AG04449 (cell line): ENCODE measurements around the gene ABHD17B.

Experiments used
- CTCF ChIA-PET: fragments of 350-600 bp; formaldehyde crosslinking; extraction: SDS; loops from one replicate; lab custom pipeline; 2021; ENCODE audit warnings: antibody characterized with exemption; lab: Yijun Ruan, JAX
- POLR2A ChIA-PET: fragments of 400-600, 350-600 bp; formaldehyde crosslinking; extraction: SDS; loops from one replicate; lab custom pipeline; 2020; ENCODE audit warnings: antibody characterized with exemption, inconsistent platforms; lab: Yijun Ruan, JAX
- DNase-seq: peaks from one replicate; pipeline ENCODE4 v3.0.0-alpha.2; 2010; ENCODE audit warnings: low read depth, low spot score
- H3K4me3 ChIP-seq: 2 replicates; pipeline ENCODE4 v1.5.1; 2011; ENCODE audit warnings: low read depth, mild to moderate bottlenecking, control low read depth, low read length
- CTCF ChIP-seq: IDR thresholded peaks from one replicate; pipeline ENCODE4 v1.5.1; 2011; ENCODE audit warnings: mild to moderate bottlenecking, moderate library complexity, low read length, control low read depth, inconsistent platforms; ENCODE audit not compliant: insufficient read depth; ENCODE audit errors: missing control alignments

Gene ABHD17B

DNA sequence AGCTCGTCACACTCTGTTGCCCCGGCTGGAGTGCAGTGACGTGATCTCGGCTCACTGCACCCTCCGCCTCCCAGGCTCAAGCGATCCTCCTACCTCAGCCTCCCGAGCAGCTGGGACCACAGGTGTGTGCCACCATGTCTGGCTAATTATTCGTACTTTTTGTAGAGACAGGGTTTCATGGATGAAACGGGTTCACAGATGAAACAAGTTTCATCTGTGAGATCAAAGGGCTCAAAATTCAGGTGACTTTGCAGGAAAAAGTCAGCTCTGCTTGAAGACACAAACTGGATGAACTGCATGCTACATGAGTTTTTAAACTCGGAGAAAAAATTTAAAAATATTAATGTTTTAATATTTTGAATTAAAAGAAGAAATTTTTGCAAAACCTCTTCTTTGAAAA, 24.5 kb downstream of the ABHD17B start:
- no peak for TF ChIP-seq CTCF
- CTCF ChIA-PET: interaction anchor here (1.2 kb wide), 1 partner anchor 10 kb away, joined by 4 read pairs; no protein-coding TSS in a partner anchor
- no peak for DNase-seq
- H3K4me3 ChIP-seq: no peak overlapping the region
- POLR2A ChIA-PET: no interaction called here

- H3K4me3 ChIP-seq: no peak overlapping the region
- DNase-seq: no peak
- ChIA-PET CTCF (interaction anchor here (1.2 kb wide), 1 partner anchor 10 kb away, joined by 4 read pairs; no protein-coding TSS in a partner anchor), POLR2A (no interaction called here)
- no peak for TF ChIP-seq CTCF
Measured at GRCh38 chr9:71886015-71886414, 25.0 kb downstream of the ABHD17B start.

- H3K4me3 ChIP-seq: no peak overlapping the region
- ChIA-PET POLR2A (no interaction called here), CTCF (interaction anchor here (1.2 kb wide), 1 partner anchor 11 kb away, joined by 4 read pairs; no protein-coding TSS in a partner anchor)
- DNase-seq: no peak
- no peak for TF ChIP-seq CTCF
Measured at GRCh38 chr9:71885467-71885866, 25.5 kb downstream of the ABHD17B start.

DNA sequence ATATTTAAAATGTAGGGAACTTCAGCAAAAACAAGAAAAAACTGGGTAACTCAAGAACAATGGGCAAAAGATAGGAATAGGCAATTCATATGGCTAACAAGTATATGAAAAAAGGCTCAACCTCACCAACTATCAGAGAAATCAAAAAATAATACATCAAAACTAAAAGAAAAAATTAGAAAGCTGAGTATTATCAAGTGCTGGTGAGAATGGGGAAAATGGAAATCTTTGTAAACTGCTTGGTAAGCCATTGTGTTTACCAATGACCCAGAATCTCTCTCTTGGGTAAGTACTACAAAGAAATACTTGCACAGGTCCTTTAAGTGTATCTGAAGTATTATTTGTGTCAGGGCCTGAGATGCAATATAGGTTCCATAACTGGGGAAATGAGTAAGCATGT, 27.0 kb downstream of the ABHD17B start:
- CTCF ChIA-PET: no interaction called here
- no peak for TF ChIP-seq CTCF
- POLR2A ChIA-PET: no interaction called here
- no peak for DNase-seq
- no peak overlapping the region for H3K4me3 ChIP-seq

DNA sequence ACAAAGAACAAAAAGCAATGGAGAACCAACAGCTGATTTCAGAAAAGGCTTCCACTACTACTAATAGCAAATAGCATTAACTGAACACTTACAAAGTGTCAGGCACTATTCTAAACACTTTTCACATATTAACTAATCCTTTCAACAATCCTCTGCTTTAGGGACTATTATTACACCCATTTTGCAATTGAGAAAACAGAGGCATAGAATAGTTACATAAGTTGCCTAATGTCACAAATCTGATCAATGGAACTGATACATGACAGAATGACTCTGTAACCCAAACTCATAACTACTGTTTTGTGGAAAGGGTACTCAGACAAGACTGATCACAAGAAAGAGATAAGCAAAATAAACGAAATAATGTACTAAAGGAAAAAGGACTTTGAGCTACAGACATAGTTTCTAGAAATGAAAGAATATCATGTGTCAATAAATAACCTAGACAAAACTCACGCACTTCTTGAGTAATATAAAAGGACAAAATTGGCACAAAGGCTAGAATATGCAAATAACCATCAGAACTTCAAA, 31.3 kb downstream of the ABHD17B start:
- DNase-seq: no peak
- POLR2A ChIA-PET: no interaction called here
- no peak for TF ChIP-seq CTCF
- CTCF ChIA-PET: interaction anchor here (1.5 kb wide), 1 partner anchor 11 kb away, joined by 4 read pairs; no protein-coding TSS in a partner anchor
- H3K4me3 ChIP-seq: no peak overlapping the region

DNA sequence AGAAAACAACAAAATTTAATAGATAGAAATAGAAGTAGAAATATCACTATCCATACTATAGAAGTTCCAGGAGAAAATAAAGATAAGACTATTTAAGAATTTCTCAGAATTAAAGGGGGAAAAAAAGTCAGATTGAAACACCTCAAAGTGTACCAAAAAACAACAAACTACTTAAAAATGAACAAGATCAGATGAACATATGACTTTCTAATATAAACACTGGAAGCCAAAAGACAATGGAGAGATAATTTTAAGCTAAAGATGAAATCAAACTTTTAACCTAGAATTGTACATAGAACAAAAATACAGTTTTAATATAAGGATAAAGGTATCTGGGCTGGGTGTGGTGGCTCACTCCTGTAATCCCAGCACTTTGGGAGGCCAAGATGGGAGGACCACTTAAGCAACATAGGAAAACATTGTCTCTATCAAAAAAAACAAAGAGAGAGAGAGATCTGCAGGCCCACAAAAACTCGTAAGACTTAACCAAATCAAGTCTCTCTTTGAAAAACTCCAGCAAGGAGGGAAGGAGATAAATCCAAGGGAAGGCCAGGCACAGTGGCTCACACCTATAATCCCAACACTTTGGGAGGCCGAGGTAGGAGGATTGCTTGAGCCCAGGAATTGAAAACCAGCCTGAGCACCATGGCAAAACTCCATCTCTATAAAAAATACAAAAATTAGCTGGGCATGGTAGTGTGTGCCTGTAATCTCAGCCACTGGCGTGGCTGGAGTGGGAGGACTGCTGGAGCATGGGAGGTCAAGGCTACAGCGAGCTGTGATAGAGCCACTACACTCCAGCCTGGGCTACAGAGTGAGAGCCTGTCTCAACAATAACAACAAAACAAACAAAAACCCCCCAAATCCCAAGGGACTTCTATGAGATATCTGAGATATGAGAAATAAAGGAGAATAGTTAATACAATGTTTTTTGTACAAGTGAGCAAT, 32.4 kb downstream of the ABHD17B start:
- ChIA-PET CTCF (interaction anchor here (1.5 kb wide), 1 partner anchor 12 kb away, joined by 4 read pairs; no protein-coding TSS in a partner anchor), POLR2A (no interaction called here)
- no peak for TF ChIP-seq CTCF
- no peak for DNase-seq
- H3K4me3 ChIP-seq: no peak overlapping the region
